HG02981 (cell line): ENCODE data around the gene PTPRK.
A peak's percentile ranks its signal among the peaks of the same experiment; 100 is the strongest.
"Not testable (repeated sequence)": the region's sequence is repeated elsewhere in the genome, so short reads cannot be mapped to it uniquely, and the experiment has no call there.

Experiments used
- ATAC-seq: cut with Tn5 transposase; IDR thresholded peaks from one replicate; pipeline ENCODE4 v1.9.1; 2021; ENCODE audit warnings: mild to moderate bottlenecking, moderate library complexity; ENCODE audit not compliant: unreplicated experiment

The PTPRK gene

DNA sequence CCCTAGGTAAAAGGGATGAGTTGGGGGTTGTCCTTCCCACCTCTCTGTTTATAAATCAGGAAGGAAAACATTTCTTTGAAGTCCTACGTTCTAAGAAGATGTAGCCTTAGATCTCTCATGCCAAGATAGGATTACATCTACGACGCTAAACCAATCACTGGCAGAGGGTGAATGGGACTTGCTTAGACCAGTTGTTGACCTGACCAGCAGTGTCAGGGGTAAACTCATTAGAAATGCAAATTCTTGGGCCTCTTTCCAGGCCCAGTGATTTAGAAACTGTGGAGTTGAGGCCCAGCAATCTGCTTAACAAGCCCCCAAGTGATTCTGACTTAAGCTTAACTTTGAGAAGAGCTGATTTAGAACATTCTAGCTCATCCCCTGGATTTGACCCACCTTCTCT, 472.4 kb downstream of the PTPRK start:
- no peak for ATAC-seq

DNA sequence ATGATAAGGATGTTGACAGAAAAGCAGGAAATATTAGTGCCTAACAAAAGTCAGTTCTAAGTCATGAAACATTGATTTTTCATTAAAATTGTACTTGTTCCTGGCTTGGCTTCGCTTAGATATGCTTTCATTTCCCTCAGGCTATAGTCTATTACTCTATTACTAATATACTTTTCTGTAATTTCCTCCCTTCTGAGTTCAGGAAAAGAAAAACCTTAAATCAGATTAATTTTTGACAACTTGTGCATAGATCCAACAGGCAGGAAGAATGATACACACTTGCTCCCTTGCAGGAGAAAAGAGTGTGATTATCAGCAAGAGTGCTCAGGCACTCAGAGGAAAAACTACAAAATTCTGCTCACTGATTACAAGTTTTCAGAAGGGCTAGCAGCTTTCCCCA, 474.4 kb downstream of the PTPRK start:
- no peak for ATAC-seq

DNA sequence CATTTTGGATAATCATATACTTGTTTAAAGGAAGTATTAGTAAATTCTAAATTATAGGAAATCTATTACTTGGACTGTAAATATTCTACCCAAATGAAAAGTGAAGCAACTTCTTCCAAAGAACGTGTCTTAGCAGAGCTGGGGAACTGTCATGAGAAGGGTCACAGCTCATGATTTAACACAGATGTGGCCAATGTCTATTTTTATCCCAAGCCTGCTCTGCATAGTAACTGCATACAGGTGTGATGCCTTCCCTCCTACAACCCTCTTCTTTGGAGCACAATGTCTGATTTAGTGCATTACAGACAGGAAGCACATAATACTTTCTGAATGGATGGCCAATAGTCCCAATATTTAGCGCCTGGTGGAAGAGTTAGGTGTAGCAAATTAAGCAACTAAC, 480.9 kb downstream of the PTPRK start:
- no peak for ATAC-seq

DNA sequence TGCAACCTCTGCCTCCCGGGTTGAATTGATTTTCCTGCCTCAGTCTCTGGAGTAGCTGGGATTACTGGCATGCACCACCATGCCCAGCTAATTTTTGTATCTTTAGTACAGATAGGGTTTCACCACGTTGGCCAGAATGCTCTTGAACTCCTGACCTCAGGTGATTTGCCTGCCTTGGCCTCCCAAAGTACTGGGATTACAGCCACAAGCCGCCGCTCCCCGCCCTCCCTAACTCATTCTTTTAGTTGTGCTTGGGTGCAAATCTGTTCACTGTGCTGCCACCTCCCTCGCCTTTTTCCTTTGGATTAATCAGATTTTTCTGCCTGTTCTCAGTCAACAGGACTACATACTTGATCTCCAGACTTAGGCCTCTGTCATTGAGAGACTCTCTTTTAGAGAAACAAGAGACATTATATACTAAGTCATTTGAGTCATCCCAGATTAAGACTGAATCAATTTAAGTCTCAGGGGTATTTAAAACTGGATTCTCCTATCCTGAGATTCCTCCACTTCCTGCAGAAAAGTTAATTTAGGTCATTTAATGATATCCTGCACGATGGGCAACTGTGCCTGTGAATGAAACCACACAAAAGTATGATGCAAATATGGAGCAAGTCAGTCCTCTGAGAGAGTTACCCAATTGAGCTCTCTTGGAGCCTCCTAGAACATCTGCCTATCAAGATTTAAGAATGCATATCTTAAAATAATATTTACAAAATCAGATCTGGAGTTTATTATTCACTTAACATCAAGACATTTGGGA, 483.4 kb downstream of the PTPRK start:
- no peak for ATAC-seq

DNA sequence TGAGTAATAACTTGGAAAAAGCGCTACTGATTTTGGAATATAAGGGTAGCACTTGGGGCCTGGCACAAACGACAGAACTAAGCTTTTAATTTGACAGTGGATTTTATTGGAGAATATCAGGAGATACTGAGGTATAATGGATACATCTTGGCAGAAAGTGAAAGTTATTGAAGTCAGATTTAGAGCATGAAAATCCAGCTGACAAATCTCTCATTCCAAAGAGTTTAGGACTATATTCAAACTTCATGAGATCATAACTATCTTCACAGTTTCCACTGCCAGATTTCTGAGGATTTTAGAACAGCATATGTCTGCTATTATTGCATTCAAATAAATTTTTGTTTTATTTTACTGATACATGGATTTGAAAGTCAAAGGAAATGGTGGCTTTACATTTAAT, 487.2 kb downstream of the PTPRK start:
- ATAC-seq, result no peak

DNA sequence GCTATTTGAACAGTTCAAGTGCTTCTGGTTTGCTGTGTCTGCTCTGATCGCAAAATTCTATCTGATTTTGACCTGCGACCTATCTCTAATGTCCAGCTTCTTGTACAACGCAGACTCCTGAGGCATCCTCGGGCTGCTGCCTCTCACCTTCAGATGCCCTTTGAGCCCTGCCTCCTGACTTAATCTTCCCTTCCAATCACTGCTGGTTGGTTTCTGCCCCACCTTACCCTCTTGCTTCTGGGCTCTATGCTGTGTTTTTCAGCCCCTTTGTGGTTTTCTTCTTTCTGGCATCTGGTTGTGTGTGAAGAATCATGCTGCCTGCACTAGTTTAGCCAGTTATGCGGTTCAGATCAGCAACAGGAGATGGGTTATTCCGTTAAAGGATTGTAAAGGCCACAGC, 488.4 kb downstream of the PTPRK start:
- ATAC-seq, result no peak

DNA sequence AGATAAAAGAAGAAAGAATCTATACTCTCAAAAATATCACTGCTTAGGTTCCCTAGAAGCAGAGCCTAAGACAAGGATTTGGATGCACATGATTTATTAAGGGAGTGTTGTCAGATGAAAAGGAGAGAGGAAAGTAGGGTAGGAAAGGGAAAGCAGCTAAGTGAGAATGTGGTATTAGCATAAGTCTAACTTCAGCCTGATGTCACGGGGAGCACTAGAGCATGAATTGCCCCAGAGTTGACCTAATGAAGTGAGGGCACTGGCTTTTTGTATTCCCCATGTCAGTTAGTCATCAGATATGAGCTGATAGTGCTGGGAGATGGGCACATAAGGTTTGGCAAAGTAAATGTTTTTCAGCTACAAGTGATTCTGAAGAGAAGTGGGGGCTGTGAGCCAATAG, 490.6 kb downstream of the PTPRK start:
- ATAC-seq, result peak; percentile 71

DNA sequence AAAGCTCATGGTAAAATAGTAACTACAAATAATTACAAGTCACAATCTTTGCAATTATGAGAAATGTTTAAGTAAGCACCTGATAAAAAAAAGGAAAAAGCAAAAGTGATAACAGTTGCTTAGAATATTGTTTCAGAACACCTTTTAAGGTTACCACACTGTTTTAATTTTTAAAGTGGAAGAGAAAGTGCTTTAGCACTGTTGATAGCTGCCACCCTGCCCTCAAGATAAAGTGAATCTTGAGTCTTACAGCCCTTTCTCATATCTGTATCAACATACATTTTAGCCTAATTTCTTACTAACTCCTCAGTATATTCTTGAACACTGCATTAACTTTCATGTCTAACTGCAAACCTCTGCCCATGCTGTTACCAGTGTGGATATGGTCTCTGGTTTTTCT, 492.2 kb downstream of the PTPRK start:
- ATAC-seq, result no peak

DNA sequence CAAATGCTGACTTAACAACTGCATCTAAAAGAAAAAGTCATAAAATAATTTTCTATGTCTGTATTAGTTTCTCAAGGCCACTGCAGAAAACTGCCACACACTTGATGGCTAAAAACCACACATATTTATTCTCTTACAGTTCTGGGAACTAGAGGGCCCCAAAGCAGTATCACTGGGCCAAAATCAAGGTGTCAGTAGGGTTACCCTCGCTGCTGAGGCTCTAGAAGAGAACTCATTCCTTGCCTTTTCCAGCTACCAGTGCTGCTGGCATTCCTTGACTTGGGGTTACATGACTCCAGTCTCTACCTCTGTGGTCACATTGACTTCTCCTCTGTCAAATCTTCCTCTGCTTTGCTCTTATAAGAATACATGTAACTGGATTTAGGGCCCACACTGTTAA, 494.9 kb downstream of the PTPRK start:
- ATAC-seq, result no peak

DNA sequence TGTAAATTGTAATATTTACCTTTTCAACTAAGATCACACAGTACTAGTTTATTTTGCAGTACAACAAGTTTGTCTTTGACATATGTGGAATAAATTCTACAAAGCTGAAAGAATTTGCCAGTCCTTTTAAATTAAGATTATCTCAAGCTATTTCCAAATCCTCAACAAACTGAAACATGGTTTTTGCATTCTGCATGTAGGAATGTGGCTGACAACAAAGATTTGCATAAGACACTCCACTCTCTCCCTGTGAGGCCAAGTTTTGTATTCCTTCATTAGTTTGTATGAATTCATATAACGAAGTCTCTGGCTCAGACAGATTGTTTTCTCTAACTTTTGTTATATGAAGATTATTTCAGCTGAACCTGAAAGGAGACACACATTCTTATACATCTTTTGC, 495.4 kb downstream of the PTPRK start:
- no peak for ATAC-seq

DNA sequence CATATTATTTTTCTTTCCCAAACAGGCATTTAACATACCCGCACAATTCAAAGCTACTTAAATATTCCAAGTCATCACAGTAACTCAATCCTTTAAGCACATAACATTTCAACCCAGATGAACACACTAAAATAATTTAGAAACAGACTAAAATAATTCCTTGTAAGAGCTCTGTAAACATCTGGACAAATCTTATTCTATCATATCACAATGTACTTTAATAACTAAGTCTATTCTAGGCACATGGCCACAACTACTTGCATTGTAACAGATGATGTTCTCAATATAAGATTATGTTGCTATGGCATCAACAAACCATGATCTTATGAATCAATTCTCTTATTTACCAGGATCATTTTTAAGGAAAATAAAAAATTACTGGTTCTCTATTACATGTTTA, 496.4 kb downstream of the PTPRK start:
- no peak for ATAC-seq

DNA sequence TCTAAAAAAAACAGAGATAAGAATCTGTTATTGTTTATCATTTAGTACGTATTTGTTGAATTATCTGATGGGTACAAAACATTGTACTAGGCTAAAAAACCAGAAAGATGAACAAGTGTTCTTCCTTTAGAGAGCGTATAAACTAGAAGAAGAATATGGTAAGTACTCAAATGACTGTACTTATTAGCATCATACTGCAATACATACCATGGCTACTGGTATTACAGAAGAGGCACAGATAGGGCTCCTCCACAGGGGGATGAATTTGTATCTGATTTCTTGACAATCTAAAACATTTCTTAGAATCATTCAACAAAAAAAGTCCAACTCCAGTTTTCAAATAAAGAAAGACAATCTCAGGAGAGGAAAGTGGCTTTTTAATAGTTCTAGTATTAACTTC, 501.6 kb downstream of the PTPRK start:
- ATAC-seq, result no peak

DNA sequence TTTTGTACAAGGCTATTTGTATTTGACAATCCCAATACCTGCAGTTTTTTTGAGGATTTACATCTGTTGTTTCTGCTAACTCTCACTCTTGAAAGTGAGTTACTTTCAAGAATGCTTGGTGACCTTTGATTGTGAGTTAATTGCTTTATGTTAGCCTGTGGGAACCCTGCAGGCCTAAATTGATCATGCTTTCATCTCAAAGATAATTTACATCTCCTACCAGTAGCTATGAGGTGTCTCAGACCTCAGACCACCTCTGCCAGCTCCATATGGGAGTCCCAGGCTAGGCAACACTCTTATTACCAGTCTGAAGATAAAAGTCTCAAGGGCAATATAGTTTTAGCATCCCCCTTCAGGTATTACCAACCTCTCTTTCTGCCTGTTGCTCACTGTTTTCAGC, 503.1 kb downstream of the PTPRK start:
- no peak for ATAC-seq

DNA sequence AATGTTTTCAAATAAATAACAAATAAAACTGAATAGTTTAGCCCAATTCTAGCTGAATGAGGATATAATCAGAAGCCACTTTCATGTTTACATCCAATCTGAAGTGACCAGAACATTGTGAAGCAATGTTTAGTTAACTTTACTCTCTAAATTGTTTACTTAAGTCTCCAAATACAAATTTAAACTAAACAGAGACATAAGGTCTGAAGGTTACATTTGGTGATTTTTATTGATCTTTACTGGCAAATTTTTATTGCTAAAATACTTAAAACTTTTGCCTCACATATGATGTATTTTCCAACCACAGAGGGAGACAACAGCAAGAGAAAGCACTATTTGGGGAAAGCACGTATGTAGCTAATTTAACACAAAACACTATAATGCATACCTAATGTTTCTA, 512.7 kb downstream of the PTPRK start:
- ATAC-seq, result no peak

DNA sequence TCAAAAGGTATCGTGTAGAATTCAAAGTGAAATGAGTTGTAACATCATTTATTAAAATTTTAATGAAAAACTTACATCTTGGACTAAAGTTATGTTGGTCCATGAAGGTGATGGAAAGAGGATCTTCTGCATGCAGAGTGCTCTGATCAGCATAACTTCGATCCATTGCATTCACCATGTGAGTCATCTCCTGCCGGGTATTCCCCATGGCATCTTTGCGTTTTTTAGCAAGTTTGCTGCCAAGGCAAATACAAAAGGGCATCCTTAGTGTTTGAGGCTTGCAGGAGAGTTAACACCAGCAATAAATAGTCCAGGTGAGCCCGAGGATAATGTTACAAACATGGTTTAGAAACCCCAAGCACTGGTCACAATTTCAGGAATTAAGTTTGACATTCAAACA, 515.4 kb downstream of the PTPRK start:
- no peak for ATAC-seq

DNA sequence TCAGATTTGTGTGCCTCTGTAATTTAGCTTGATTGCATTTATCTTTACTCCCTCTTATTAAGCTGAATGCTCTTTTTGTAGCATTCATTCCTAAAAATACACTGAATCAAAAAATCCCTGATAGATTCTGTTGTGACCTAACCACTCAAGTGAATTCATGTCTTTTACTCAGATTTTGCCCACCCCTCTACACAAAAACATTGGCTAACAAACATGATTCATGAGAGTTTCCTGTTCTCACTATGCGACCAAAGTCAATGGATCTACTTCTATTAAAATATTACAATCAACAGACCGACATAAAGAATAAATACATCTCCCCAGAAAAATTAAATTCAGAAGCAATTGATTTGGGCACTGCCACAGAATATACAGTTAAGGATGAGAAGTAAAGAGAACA, 520.0 kb downstream of the PTPRK start:
- ATAC-seq, result no peak

DNA sequence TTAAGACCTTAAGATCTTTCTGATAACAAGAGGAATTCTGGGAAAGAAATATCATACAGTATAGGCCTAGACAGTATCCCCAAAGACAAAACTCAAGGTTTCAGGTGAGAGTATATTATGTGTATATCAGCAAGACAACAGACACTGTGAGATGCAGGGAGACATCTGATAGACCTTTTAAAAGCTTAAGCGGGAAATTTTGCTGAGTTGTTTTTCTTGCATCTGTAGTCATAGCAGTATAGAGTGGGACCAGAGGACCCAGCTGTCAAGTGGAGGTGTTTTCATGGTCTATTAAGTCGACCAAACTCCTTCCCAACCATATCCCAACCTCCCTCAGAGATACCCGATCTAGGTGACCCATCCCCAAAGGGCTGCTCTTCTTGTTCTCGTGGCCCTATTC, 521.4 kb downstream of the PTPRK start:
- no peak for ATAC-seq

DNA sequence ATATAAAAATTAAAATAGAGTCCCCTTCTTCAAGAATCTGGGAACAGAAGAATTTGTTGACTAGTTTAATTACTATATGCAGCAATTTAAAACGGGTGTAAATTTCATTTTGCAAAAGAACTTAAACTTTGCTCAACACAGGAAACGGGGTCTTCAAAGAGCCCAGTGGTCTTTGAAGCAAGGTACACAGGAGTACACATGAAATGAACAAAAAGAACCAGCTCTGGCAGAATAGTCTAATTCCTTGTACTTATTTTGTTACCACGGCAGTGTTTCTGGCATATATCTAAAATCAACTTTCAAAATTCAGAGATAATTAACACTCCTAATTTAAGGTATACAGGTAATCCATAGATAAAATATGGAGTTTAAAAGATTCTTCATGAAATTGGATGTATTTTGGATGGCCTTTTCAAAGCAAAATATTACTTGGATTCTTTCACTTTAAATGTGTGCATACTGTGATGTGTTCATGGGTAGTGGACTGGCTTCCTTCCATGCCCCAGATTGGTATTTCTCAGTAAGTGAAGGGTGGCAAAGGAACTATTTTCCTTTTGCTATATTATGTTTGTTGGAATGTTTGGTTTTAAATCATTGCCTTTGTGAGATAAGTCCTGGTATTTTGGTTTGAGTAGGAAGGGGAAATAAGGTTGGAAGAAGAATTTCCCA, 522.8 kb downstream of the PTPRK start:
- ATAC-seq, result no peak

DNA sequence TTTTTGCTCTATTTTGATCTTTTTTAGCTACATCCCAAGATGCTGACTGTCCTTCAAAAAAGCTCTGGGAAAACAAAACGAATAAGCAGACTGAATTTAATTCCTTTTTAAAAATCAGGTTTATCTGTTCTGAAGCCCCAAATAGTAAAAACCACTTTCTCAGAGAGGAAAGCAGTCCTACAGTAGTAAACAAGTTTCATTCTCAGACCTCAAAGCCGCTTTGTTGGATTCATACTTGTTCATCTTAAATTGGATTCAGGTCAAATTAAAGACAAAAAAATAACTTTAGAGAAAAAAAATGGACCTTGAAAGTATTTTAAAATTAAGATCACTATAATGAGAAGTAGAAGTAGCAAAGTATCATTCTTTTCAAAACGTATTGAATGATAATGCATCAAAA, 523.5 kb downstream of the PTPRK start:
- ATAC-seq, result no peak

DNA sequence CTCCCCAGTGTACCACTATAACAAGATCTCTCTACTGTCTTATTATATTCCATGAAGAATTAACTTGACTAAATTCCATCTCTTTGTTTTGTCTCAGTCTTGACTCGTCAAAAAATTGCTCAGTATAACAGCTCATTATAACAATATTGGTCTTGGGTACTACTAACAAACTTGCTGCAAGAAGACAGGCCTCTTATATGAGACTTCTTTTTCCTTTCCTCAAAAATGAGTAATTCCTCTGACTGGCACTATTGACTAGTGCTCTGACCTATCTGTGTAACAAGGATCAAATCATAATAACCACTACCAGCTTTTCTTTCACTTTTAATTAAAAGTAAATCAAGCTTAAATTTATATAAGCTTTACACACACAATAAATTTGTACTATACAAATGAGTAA, 528.3 kb downstream of the PTPRK start:
- ATAC-seq, result no peak

DNA sequence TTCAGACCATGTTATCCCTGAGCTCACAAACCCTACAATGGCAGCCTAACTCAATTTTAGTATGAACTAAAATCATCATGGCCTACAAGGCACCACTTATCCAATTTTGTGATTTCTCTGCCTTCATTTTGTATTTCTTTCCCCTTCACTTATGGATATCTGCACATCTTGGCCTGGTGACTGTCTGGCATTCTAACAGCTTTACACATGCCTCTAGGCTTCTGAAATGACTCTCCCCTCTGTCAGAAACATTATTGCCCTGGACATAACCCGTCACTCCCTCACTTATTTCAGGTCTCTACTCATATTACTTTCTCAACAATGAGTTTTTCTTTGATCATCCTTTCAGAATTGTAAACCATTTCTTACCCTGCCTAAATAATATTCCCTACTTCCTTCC, 530.3 kb downstream of the PTPRK start:
- no peak for ATAC-seq

DNA sequence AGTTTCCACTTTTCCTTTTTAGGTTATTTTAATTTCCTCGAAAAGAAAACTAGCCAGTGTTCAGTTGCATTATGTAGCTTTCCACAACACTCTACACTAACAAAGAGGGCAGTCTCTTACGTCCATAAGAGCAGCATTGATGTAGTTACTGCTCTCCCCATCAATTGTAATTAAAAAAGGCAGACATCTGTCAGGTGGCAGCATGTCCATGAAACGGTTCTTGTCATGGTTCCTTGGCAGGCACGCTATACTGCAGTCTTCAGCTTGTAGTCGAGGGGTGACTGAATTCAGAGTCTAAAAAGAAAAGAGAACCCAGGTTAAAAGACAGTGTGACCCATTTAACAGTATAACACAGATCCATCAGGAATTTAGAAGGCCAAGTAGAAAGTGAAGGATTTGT, 539.4 kb downstream of the PTPRK start:
- no peak for ATAC-seq

DNA sequence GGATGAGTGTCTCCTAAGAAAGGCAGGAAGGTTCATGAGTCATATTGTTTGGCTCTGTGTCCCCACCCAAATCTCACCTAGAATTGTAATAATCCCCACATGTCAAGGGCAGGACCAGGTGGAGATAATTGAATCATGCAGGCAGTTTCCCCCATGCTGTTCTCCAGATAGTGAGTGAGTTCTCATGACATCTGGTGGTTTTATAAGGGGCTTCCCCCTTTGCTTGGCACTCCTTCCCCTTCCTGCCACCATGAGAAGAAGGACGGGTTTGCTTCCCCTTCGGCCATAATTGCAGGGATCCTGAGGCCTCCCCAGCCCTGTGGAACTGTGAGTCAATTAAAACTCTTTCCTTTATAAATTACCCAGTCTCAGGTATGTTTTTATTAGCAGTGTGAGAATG, 542.2 kb downstream of the PTPRK start:
- ATAC-seq, result not testable (repeated sequence)
